Stimulated activated CD8-positive, alpha-beta memory T cell treated with anti-CD3 and anti-CD28 coated beads, Interleukin-15, amount 100 ng/mL, for 4 hours (primary cell): ENCODE results near the gene CEP72.
"Not testable (repeated sequence)": the region's sequence is repeated elsewhere in the genome, so short reads cannot be mapped to it uniquely, and the experiment has no call there.

Experiments
- DNase-seq, 2 donors: peaks; one replicate each; pipeline ENCODE4 v3.0.0-alpha.2; 2020; ENCODE audit warnings: low read depth in 2 of 2

Gene CEP72

GRCh38 chr5:611731-612486 lies at the start of gene CEP72:
CEP72 (plus strand) TSS chr5:612340; CDS start chr5:612362, 22 bp downstream.
- DNase-seq = peak; percentile 86 to 87

GRCh38 chr5:565782-566440 lies 46.2 kb upstream of the CEP72 start:
- DNase-seq = no peak

GRCh38 chr5:566636-567309 lies 45.4 kb upstream of the CEP72 start:
- DNase-seq = no peak

- DNase-seq = no peak
These were observed 44.5 kb upstream of the CEP72 start for GRCh38 chr5:567664-568060.

- DNase-seq = no peak
These were observed 43.9 kb upstream of the CEP72 start for GRCh38 chr5:568061-568781.

- no peak for DNase-seq
These were observed 43.3 kb upstream of the CEP72 start for GRCh38 chr5:568809-569208.

GRCh38 chr5:569358-569867 lies 42.7 kb upstream of the CEP72 start:
- DNase-seq = no peak

GRCh38 chr5:569868-570361 lies 42.2 kb upstream of the CEP72 start:
- no peak for DNase-seq

- no peak for DNase-seq
These were observed 41.7 kb upstream of the CEP72 start for GRCh38 chr5:570446-570845.

GRCh38 chr5:570886-571285 lies 41.3 kb upstream of the CEP72 start:
- no peak for DNase-seq

- no peak for DNase-seq
These were observed 40.3 kb upstream of the CEP72 start for GRCh38 chr5:571791-572190.

GRCh38 chr5:572398-573019 lies 39.6 kb upstream of the CEP72 start:
- no peak for DNase-seq

- no peak for DNase-seq
These were observed 38.9 kb upstream of the CEP72 start for GRCh38 chr5:573206-573605.

- DNase-seq = no peak
These were observed 38.2 kb upstream of the CEP72 start for GRCh38 chr5:573976-574375.

GRCh38 chr5:574906-575305 lies 37.2 kb upstream of the CEP72 start:
- no peak for DNase-seq

GRCh38 chr5:575636-576035 lies 36.5 kb upstream of the CEP72 start:
- no peak for DNase-seq

- not testable (repeated sequence) for DNase-seq
These were observed 34.9 kb upstream of the CEP72 start for GRCh38 chr5:577214-577613.

GRCh38 chr5:577800-578199 lies 34.3 kb upstream of the CEP72 start:
- DNase-seq = no peak

GRCh38 chr5:579211-579610 lies 32.9 kb upstream of the CEP72 start:
- no peak for DNase-seq

GRCh38 chr5:579746-580366 lies 32.3 kb upstream of the CEP72 start:
- no peak for DNase-seq

- DNase-seq = no peak
These were observed 31.7 kb upstream of the CEP72 start for GRCh38 chr5:580436-580835.
